Measurements from ENCODE around the gene FMNL3. TPM values are rescaled to one million over a fixed set of nuclear protein-coding genes. Genes with fewer than 3 reads are reported as not detected.
A peak's percentile ranks its signal among the peaks of the same experiment; 100 is the strongest.

Gene FMNL3
- total RNA-seq, 2 experiments from 2014 or later: 31.2 to 31.9 TPM

GRCh38 chr12:49708851-49709250, 1.6 kb upstream of the FMNL3 start:
- DNase-seq: no peak
- intact Hi-C loops (cut with micrococcal nuclease): loop anchor here (5.0 kb wide), 1 partner anchor 352 kb away; no protein-coding TSS in a partner anchor
- Mint-ChIP-seq H3K9me3 (no peaks in the 10 kb centered on the region), H3K36me3 (no peaks in the 10 kb centered on the region), H3K4me1 (ENCODE audit: low read depth) (peaks cover 27% of the 10 kb centered on the region), H3K27me3 (peaks cover 9% of the 10 kb centered on the region), H3K27ac (no peak overlapping the region), H3K4me3 (no peak overlapping the region)
- ChIA-PET POLR2A (interaction anchor here (1.7 kb wide), 1 partner anchor 33 kb away, joined by 7 read pairs; the partner anchor contains the start of gene TMBIM6), CTCF (interaction anchor here (1.1 to 12.1 kb wide), 10 partner anchors 33 to 237 kb away, joined by 3 to 281 read pairs (median 8); partner anchors contain the start of genes PRPF40B and TMBIM6)

GRCh38 chr12:49707812-49708147, 575 bp upstream of the FMNL3 start:
- intact Hi-C loops (cut with micrococcal nuclease): loop anchor here (1.0 to 5.0 kb wide), 5 partner anchors 34 to 350 kb away; partner anchors contain the start of gene TMBIM6
- peaks cover 6% of the 10 kb centered on the region for H3K27me3 Mint-ChIP-seq
- peaks cover 38% of the 10 kb centered on the region for H3K4me1 Mint-ChIP-seq (ENCODE audit: low read depth)
- POLR2A ChIA-PET: no interaction called here
- H3K9me3 Mint-ChIP-seq: no peaks in the 10 kb centered on the region
- peak overlapping the region; percentile 43 for H3K27ac Mint-ChIP-seq
- CTCF ChIA-PET: interaction anchor here (0.5 to 12.1 kb wide), 15 partner anchors 10 to 238 kb away, joined by 3 to 281 read pairs (median 4); partner anchors contain the start of genes PRPF40B and TMBIM6
- no peak for DNase-seq
- no peaks in the 10 kb centered on the region for H3K36me3 Mint-ChIP-seq
- peak overlapping the region; percentile 59 for H3K4me3 Mint-ChIP-seq

- POLR2A ChIA-PET: interaction anchor here (0.8 to 5.3 kb wide), 6 partner anchors 35 to 340 kb away, joined by 3 to 33 read pairs (median 6); partner anchors contain the start of genes MCRS1, SPATS2 and TMBIM6
- Mint-ChIP-seq H3K27ac (peak overlapping the region; percentile 72), H3K4me1 (ENCODE audit: low read depth) (peaks cover 46% of the 10 kb centered on the region)
Observed at GRCh38 chr12:49706351-49707127, 666 bp downstream of the FMNL3 start.

GRCh38 chr12:49705479-49706134, 1.6 kb downstream of the FMNL3 start:
- intact Hi-C loops (cut with micrococcal nuclease): loop anchor here (2.0 to 5.0 kb wide), 2 partner anchors 35 to 348 kb away; no protein-coding TSS in a partner anchor
- H3K27me3 Mint-ChIP-seq: no peaks in the 10 kb centered on the region
- DNase-seq: peak; percentile 55
- H3K4me3 Mint-ChIP-seq: peak overlapping the region; percentile 85
- H3K36me3 Mint-ChIP-seq: no peaks in the 10 kb centered on the region
- ChIA-PET POLR2A (interaction anchor here (1.1 to 5.3 kb wide), 5 partner anchors 36 to 67 kb away, joined by 3 to 33 read pairs (median 8); partner anchors contain the start of gene TMBIM6), CTCF (interaction anchor here (0.7 to 12.1 kb wide), 15 partner anchors 9 to 138 kb away, joined by 3 to 281 read pairs (median 6); partner anchors contain the start of genes BCDIN3D, PRPF40B and TMBIM6)
- peak overlapping the region; percentile 56 for H3K27ac Mint-ChIP-seq
- H3K4me1 Mint-ChIP-seq (ENCODE audit: low read depth): peaks cover 48% of the 10 kb centered on the region
- H3K9me3 Mint-ChIP-seq: no peaks in the 10 kb centered on the region

More at GRCh38 chr12:49706351-49707127, 666 bp downstream of the FMNL3 start:
- H3K36me3 Mint-ChIP-seq: no peaks in the 10 kb centered on the region
- peak; percentile 26 for DNase-seq
- H3K27me3 Mint-ChIP-seq: no peaks in the 10 kb centered on the region
- intact Hi-C loops (cut with micrococcal nuclease): loop anchor here (1.0 to 5.0 kb wide), 5 partner anchors 35 to 349 kb away; partner anchors contain the start of gene TMBIM6
- no peaks in the 10 kb centered on the region for H3K9me3 Mint-ChIP-seq
- CTCF ChIA-PET: interaction anchor here (0.7 to 12.1 kb wide), 17 partner anchors 8 to 84 kb away, joined by 3 to 281 read pairs (median 5); partner anchors contain the start of genes PRPF40B and TMBIM6
- peak overlapping the region; percentile 85 for H3K4me3 Mint-ChIP-seq

GRCh38 chr12:49703647-49704137, 3.5 kb downstream of the FMNL3 start:
- no peaks in the 10 kb centered on the region for H3K9me3 Mint-ChIP-seq
- H3K4me3 Mint-ChIP-seq: no peak overlapping the region
- peak overlapping the region; percentile 75 for H3K27ac Mint-ChIP-seq
- ChIA-PET POLR2A (interaction anchor here (0.6 to 5.3 kb wide), 12 partner anchors 14 to 139 kb away, joined by 3 to 33 read pairs (median 4); partner anchors contain the start of genes BCDIN3D, PRPF40B and TMBIM6), CTCF (interaction anchor here (0.8 to 12.1 kb wide), 17 partner anchors 20 to 408 kb away, joined by 3 to 281 read pairs (median 6); partner anchors contain the start of genes COX14, PRPF40B and TMBIM6)
- peaks cover 59% of the 10 kb centered on the region for H3K4me1 Mint-ChIP-seq (ENCODE audit: low read depth)
- no peaks in the 10 kb centered on the region for H3K27me3 Mint-ChIP-seq
- intact Hi-C loops (cut with micrococcal nuclease): loop anchor here (1.0 to 2.0 kb wide), 2 partner anchors 33 to 40 kb away; no protein-coding TSS in a partner anchor
- DNase-seq: peak; percentile 73
- H3K36me3 Mint-ChIP-seq: no peaks in the 10 kb centered on the region

- intact Hi-C loops (cut with micrococcal nuclease): loop anchor here (1.0 kb wide), 1 partner anchor 39 kb away; no protein-coding TSS in a partner anchor
- H3K27ac Mint-ChIP-seq: peak overlapping the region; percentile 7
- H3K4me3 Mint-ChIP-seq: no peak overlapping the region
- H3K36me3 Mint-ChIP-seq: no peaks in the 10 kb centered on the region
- H3K4me1 Mint-ChIP-seq (ENCODE audit: low read depth): peaks cover 65% of the 10 kb centered on the region
- DNase-seq: no peak
- CTCF ChIA-PET: interaction anchor here (1.0 to 12.1 kb wide), 9 partner anchors 19 to 344 kb away, joined by 3 to 281 read pairs (median 8); partner anchors contain the start of genes PRPF40B and TMBIM6
- H3K9me3 Mint-ChIP-seq: no peaks in the 10 kb centered on the region
- H3K27me3 Mint-ChIP-seq: no peaks in the 10 kb centered on the region
- POLR2A ChIA-PET: interaction anchor here (0.7 to 5.3 kb wide), 10 partner anchors 12 to 140 kb away, joined by 3 to 33 read pairs (median 4); partner anchors contain the start of genes BCDIN3D, PRPF40B and TMBIM6
Observed at GRCh38 chr12:49702676-49703215, 4.5 kb downstream of the FMNL3 start.

GRCh38 chr12:49702009-49702408, 5.2 kb downstream of the FMNL3 start:
- H3K9me3 Mint-ChIP-seq: no peaks in the 10 kb centered on the region
- POLR2A ChIA-PET: no interaction called here
- peaks cover 62% of the 10 kb centered on the region for H3K4me1 Mint-ChIP-seq (ENCODE audit: low read depth)
- no peak for DNase-seq
- H3K27ac Mint-ChIP-seq: no peak overlapping the region
- no peaks in the 10 kb centered on the region for H3K36me3 Mint-ChIP-seq
- intact Hi-C loops (cut with micrococcal nuclease): no loop called here
- H3K4me3 Mint-ChIP-seq: no peak overlapping the region
- no peaks in the 10 kb centered on the region for H3K27me3 Mint-ChIP-seq
- CTCF ChIA-PET: interaction anchor here (1.3 to 12.1 kb wide), 3 partner anchors 39 to 57 kb away, joined by 4 to 281 read pairs (median 6); partner anchors contain the start of gene TMBIM6

- Mint-ChIP-seq H3K27ac (peak overlapping the region; percentile 77), H3K36me3 (no peaks in the 10 kb centered on the region), H3K4me3 (peak overlapping the region; percentile 58), H3K9me3 (no peaks in the 10 kb centered on the region), H3K4me1 (ENCODE audit: low read depth) (peaks cover 41% of the 10 kb centered on the region), H3K27me3 (no peaks in the 10 kb centered on the region)
- CTCF ChIA-PET: interaction anchor here (0.6 to 2.5 kb wide), 6 partner anchors 9 to 79 kb away, joined by 3 to 10 read pairs (median 6); partner anchors contain the start of gene PRPF40B
- DNase-seq: peak; percentile 69
- POLR2A ChIA-PET: interaction anchor here (0.7 to 1.3 kb wide), 2 partner anchors 36 to 51 kb away, joined by 3 read pairs; no protein-coding TSS in a partner anchor
- intact Hi-C loops (cut with micrococcal nuclease): loop anchor here (1.0 kb wide), 3 partner anchors 28 to 51 kb away; no protein-coding TSS in a partner anchor
Observed at GRCh38 chr12:49698619-49699545, 8.3 kb downstream of the FMNL3 start.

GRCh38 chr12:49697808-49698207, 9.4 kb downstream of the FMNL3 start:
- intact Hi-C loops (cut with micrococcal nuclease): no loop called here
- Mint-ChIP-seq H3K27me3 (no peaks in the 10 kb centered on the region), H3K4me3 (no peak overlapping the region), H3K36me3 (no peaks in the 10 kb centered on the region), H3K9me3 (no peaks in the 10 kb centered on the region), H3K27ac (no peak overlapping the region), H3K4me1 (ENCODE audit: low read depth) (peaks cover 31% of the 10 kb centered on the region)
- DNase-seq: no peak
- ChIA-PET CTCF (interaction anchor here (1.5 to 3.4 kb wide), 4 partner anchors 8 to 60 kb away, joined by 4 to 13 read pairs (median 8); partner anchors contain the start of gene FMNL3), POLR2A (no interaction called here)

- CTCF ChIA-PET: interaction anchor here (0.6 to 3.4 kb wide), 4 partner anchors 9 to 329 kb away, joined by 3 to 13 read pairs (median 4); partner anchors contain the start of genes FMNL3 and SPATS2
- no peak for DNase-seq
- no peaks in the 10 kb centered on the region for H3K27me3 Mint-ChIP-seq
- POLR2A ChIA-PET: no interaction called here
- no peak overlapping the region for H3K4me3 Mint-ChIP-seq
- intact Hi-C loops (cut with micrococcal nuclease): no loop called here
- no peaks in the 10 kb centered on the region for H3K9me3 Mint-ChIP-seq
- peaks cover 23% of the 10 kb centered on the region for H3K4me1 Mint-ChIP-seq (ENCODE audit: low read depth)
- H3K27ac Mint-ChIP-seq: no peak overlapping the region
- H3K36me3 Mint-ChIP-seq: no peaks in the 10 kb centered on the region
Observed at GRCh38 chr12:49696723-49697122, 10.5 kb downstream of the FMNL3 start.

Data from activated CD4-positive, alpha-beta memory T cell treated with anti-CD3 and anti-CD28 coated beads for 36 hours (primary cell).